GM19328 (cell line): ENCODE measurements around the gene PES1.
"Not testable (repeated sequence)": the region's sequence is repeated elsewhere in the genome, so short reads cannot be mapped to it uniquely, and the experiment has no call there.

Experiments used
- ATAC-seq: cut with Tn5 transposase; IDR thresholded peaks from one replicate; pipeline ENCODE4 v1.9.1; 2021; ENCODE audit warnings: mild to moderate bottlenecking, moderate library complexity; ENCODE audit not compliant: unreplicated experiment

PES1 gene

GRCh38 chr22:30591588-30592359, at the start of gene PES1:
TSS of gene PES1 (minus strand) at chr22:30591910. CDS start at chr22:30591833, 77 bp downstream.
- peak; percentile 98 for ATAC-seq

- no peak for ATAC-seq
These were observed 49.2 kb upstream of the PES1 start for GRCh38 chr22:30640839-30641430.

GRCh38 chr22:30640361-30640760, 48.7 kb upstream of the PES1 start:
- ATAC-seq: no peak

GRCh38 chr22:30637701-30638114, 46.0 kb upstream of the PES1 start:
- ATAC-seq: no peak

- no peak for ATAC-seq
These were observed 44.7 kb upstream of the PES1 start for GRCh38 chr22:30636226-30637077.

GRCh38 chr22:30635273-30636225, 43.8 kb upstream of the PES1 start, which contains the start of gene SLC35E4:
TSS of gene SLC35E4 (plus strand) at chr22:30635781. CDS start at chr22:30636451, 670 bp downstream.
- ATAC-seq: peak; percentile 63

GRCh38 chr22:30634471-30635233, 42.9 kb upstream of the PES1 start:
- ATAC-seq: peak; percentile 30

GRCh38 chr22:30631469-30631868, 39.8 kb upstream of the PES1 start:
- ATAC-seq: not testable (repeated sequence)

- no peak for ATAC-seq
These were observed 36.8 kb upstream of the PES1 start for GRCh38 chr22:30628491-30628890.

- ATAC-seq: no peak
These were observed 35.8 kb upstream of the PES1 start for GRCh38 chr22:30627471-30627870.

GRCh38 chr22:30626413-30626812, 34.7 kb upstream of the PES1 start:
- ATAC-seq: no peak

GRCh38 chr22:30619909-30620308, 28.2 kb upstream of the PES1 start:
- not testable (repeated sequence) for ATAC-seq

- no peak for ATAC-seq
These were observed 26.1 kb upstream of the PES1 start for GRCh38 chr22:30617819-30618218.

- ATAC-seq: no peak
These were observed 23.8 kb upstream of the PES1 start for GRCh38 chr22:30615543-30615954.

- ATAC-seq: no peak
These were observed 23.2 kb upstream of the PES1 start for GRCh38 chr22:30614879-30615278.

- no peak for ATAC-seq
These were observed 22.6 kb upstream of the PES1 start for GRCh38 chr22:30614268-30614667.

- no peak for ATAC-seq
These were observed 21.1 kb upstream of the PES1 start for GRCh38 chr22:30612789-30613188.

GRCh38 chr22:30611197-30611596, 19.5 kb upstream of the PES1 start:
- no peak for ATAC-seq

GRCh38 chr22:30610299-30610698, 18.6 kb upstream of the PES1 start:
- no peak for ATAC-seq
